C4-2B (cell line): ENCODE measurements around the gene DLGAP1.

Source experiments
- CTCF ChIP-seq: fragments of 450-650 bp; conservative IDR thresholded peaks from 2 replicates; pipeline ENCODE4 v1.5.1; 2017; ENCODE audit warnings: mild to moderate bottlenecking
- ZFX ChIP-seq: fragments of 450-650 bp; IDR thresholded peaks from 2 replicates; pipeline ENCODE4 v1.6.1; 2017

DNA sequence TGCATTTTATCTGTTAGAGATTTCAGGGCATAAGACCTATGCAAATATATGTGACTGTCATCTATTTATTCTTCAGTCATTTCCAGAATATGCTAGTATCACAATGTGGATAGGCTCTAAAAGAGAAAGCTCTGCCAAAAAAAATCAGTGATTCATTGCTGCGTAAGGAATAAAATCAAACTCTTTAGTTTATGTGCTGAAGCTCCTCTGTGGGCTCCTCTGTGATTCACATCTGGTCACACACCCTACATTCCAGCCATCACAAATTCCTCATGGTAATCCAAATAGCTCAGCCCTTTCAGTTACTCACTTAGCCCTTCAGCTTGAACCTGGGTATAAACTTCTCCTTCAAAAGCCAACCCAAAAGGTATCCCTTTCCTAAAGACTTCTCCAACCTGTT is 21.4 kb downstream of the DLGAP1 start:
- TF ChIP-seq CTCF (no peak), ZFX (no peak)
